Neural cell (in vitro differentiated cells): ENCODE measurements around the gene CAPN9. TPM values are rescaled to one million over a fixed set of nuclear protein-coding genes. Genes with fewer than 3 reads are reported as not detected.

Experiments
- H2AFZ ChIP-seq: fragments of 200-600, 300-800 bp; sonication (generic), shearing (Covaris generic); 2 replicates; pipeline ENCODE4 v1.6.0; 2014; ENCODE audit warnings: low read depth, mild to moderate bottlenecking, antibody characterized with exemption, low read length, moderate library complexity
- H3F3A ChIP-seq: fragments of 200-600 bp; shearing (Covaris generic); 2 replicates; pipeline ENCODE4 v1.6.1; 2016; ENCODE audit warnings: mild to moderate bottlenecking, moderate library complexity, mixed read lengths, antibody characterized with exemption, low read length; ENCODE audit not compliant: insufficient read depth, poor library complexity, severe bottlenecking
- H3K27ac ChIP-seq: fragments of 200-600, 300-800 bp; sonication (generic), shearing (Covaris generic); 2 replicates; pipeline ENCODE4 v1.5.1; 2014; ENCODE audit warnings: mild to moderate bottlenecking, low read length, moderate library complexity
- H3K27me3 ChIP-seq: fragments of 300-800, 200-600 bp; sonication (generic), shearing (Covaris generic); 2 replicates; pipeline ENCODE4 v1.6.0; 2014; ENCODE audit warnings: mild to moderate bottlenecking, low read depth, low read length, moderate library complexity; ENCODE audit not compliant: insufficient read depth
- H3K36me3 ChIP-seq: fragments of 300-800, 200-600 bp; sonication (generic), shearing (Covaris generic); 2 replicates; pipeline ENCODE4 v1.5.1; 2014; ENCODE audit warnings: mild to moderate bottlenecking, antibody characterized with exemption, low read length, moderate library complexity; ENCODE audit not compliant: insufficient read depth
- H3K4me2 ChIP-seq: fragments of 300-800, 200-600 bp; sonication (generic), shearing (Covaris generic); 2 replicates; pipeline ENCODE4 v1.6.0; 2014; ENCODE audit warnings: mild to moderate bottlenecking, low read length
- H3K4me3 ChIP-seq: fragments of 300-800, 200-600 bp; sonication (generic), shearing (Covaris generic); 2 replicates; pipeline ENCODE4 v1.5.1; 2014; ENCODE audit warnings: mild to moderate bottlenecking, low read length, moderate library complexity
- H3K79me2 ChIP-seq: fragments of 200-600 bp; shearing (Covaris generic); replicated peaks from 2 replicates; pipeline ENCODE4 v1.6.0; 2014; ENCODE audit warnings: mild to moderate bottlenecking, low read length, moderate library complexity; ENCODE audit not compliant: insufficient read depth
- H3K9ac ChIP-seq: fragments of 300-800, 200-600 bp; sonication (generic), shearing (Covaris generic); 2 replicates; pipeline ENCODE4 v1.6.1; 2016; ENCODE audit warnings: mild to moderate bottlenecking, low read length, mixed read lengths
- H3K9me2 ChIP-seq: fragments of 200-600 bp; shearing (Covaris generic); 2 replicates; pipeline ENCODE4 v1.6.1; 2016; ENCODE audit warnings: mild to moderate bottlenecking, low read length, mixed read lengths; ENCODE audit not compliant: insufficient read depth
- H3K9me3 ChIP-seq: fragments of 200-600, 300-800 bp; sonication (generic), shearing (Covaris generic); 2 replicates; pipeline ENCODE4 v1.6.1; 2016; ENCODE audit warnings: mild to moderate bottlenecking, mixed run types, low read length, moderate library complexity, mixed read lengths
- H4K20me1 ChIP-seq: fragments of 200-600 bp; shearing (Covaris generic); 2 replicates; pipeline ENCODE4 v1.6.1; 2016; ENCODE audit warnings: mild to moderate bottlenecking, mixed run types; ENCODE audit not compliant: insufficient read depth
- CTCF ChIP-seq: fragments of 450-650 bp; IDR thresholded peaks from 2 replicates; pipeline ENCODE4 v1.5.1; 2014; ENCODE audit warnings: antibody characterized with exemption, mild to moderate bottlenecking, moderate library complexity; ENCODE audit not compliant: poor library complexity, severe bottlenecking
- EP300 ChIP-seq: fragments of 450-650 bp; conservative IDR thresholded peaks from 2 replicates; pipeline ENCODE4 v1.6.1; 2014; ENCODE audit warnings: antibody characterized with exemption, mild to moderate bottlenecking, moderate library complexity; ENCODE audit not compliant: poor library complexity, severe bottlenecking
- EZH2 ChIP-seq: fragments of 200-600, 300-800 bp; shearing (Covaris generic), sonication (generic); IDR thresholded peaks from 2 replicates; pipeline ENCODE4 v1.6.1; 2014; ENCODE audit warnings: antibody characterized with exemption, low read length, borderline replicate concordance, mild to moderate bottlenecking; ENCODE audit not compliant: insufficient read depth, poor library complexity, severe bottlenecking
- MXI1 ChIP-seq: fragments of 450-650 bp; conservative IDR thresholded peaks from 2 replicates; pipeline ENCODE4 v1.6.1; 2014; ENCODE audit warnings: antibody characterized with exemption, mild to moderate bottlenecking; ENCODE audit not compliant: poor library complexity, severe bottlenecking
- POLR2AphosphoS5 ChIP-seq: IDR thresholded peaks from 2 replicates; pipeline ENCODE4 v1.6.1; 2012
- RAD21 ChIP-seq: fragments of 450-650 bp; conservative IDR thresholded peaks from 2 replicates; pipeline ENCODE4 v1.6.1; 2014; ENCODE audit warnings: antibody characterized with exemption, mild to moderate bottlenecking, moderate library complexity
- REST ChIP-seq: IDR thresholded peaks from 2 replicates; pipeline ENCODE4 v1.6.1; 2012; ENCODE audit warnings: borderline replicate concordance
- SMC3 ChIP-seq: fragments of 450-650 bp; conservative IDR thresholded peaks from 2 replicates; pipeline ENCODE4 v1.6.1; 2014; ENCODE audit warnings: antibody characterized with exemption, mild to moderate bottlenecking, moderate library complexity; ENCODE audit not compliant: poor library complexity
- TAF1 ChIP-seq: IDR thresholded peaks from 2 replicates; pipeline ENCODE4 v1.6.1; 2012; ENCODE audit warnings: low read depth
- polyA plus RNA-seq: library from polyadenylated mRNA; depleted of rRNA; stranded (reverse); fragments of >200 nt; gene quantifications from 2 replicates; pipeline ENCODE4 v1.2.3, GENCODE V29; 2014

The CAPN9 gene
- polyA plus RNA-seq, 1 donor from 2014 or later, result 0.14 TPM

DNA sequence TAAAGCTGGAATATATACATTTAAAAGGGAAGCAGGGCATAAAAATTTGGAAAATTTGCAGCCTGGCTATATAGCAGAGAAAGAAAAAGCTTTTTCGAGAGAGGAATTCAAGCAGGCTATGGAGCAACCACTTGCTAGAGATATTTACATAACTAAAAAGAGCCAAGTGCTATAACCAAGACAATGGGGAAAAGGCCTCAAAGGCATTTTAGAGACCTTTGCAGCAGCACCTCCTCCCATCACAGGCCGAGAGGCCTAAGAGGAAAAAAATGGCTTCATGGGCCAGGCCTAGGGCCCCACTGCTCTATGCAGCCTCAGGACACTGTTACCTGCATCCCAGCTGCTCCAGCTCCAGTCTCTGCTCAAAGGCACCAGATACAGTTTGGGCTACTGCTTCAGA is 37.0 kb downstream of the CAPN9 start:
- Histone ChIP-seq H3K27me3 (no peaks in the 10 kb centered on the region), H3K9me3 (no peaks in the 10 kb centered on the region), H3K9ac (no peak overlapping the region), H2AFZ (no peak overlapping the region), H3K4me3 (no peak overlapping the region), H4K20me1 (no peaks in the 10 kb centered on the region), H3K27ac (no peak overlapping the region), H3K4me2 (no peak overlapping the region), H3K9me2 (no peaks in the 10 kb centered on the region), H3K36me3 (no peaks in the 10 kb centered on the region), H3K79me2 (no peaks in the 10 kb centered on the region), H3F3A (no peaks in the 10 kb centered on the region)
- TF ChIP-seq MXI1 (no peak), CTCF (no peak), REST (no peak), EZH2 (no peak), TAF1 (no peak)

- TF ChIP-seq SMC3 (no peak), REST (no peak), TAF1 (no peak), EZH2 (no peak), POLR2AphosphoS5 (no peak), RAD21 (no peak), MXI1 (no peak), EP300 (no peak), CTCF (no peak)
- no peaks in the 10 kb centered on the region for H4K20me1 ChIP-seq
- H3K9ac ChIP-seq, result no peak overlapping the region
- no peaks in the 10 kb centered on the region for H3F3A ChIP-seq
- H3K79me2 ChIP-seq, result no peaks in the 10 kb centered on the region
- H3K27me3 ChIP-seq, result no peaks in the 10 kb centered on the region
- no peak overlapping the region for H3K27ac ChIP-seq
- no peak overlapping the region for H3K4me2 ChIP-seq
- H3K9me2 ChIP-seq, result no peaks in the 10 kb centered on the region
- H3K36me3 ChIP-seq, result no peaks in the 10 kb centered on the region
- no peaks in the 10 kb centered on the region for H3K9me3 ChIP-seq
- H3K4me3 ChIP-seq, result no peak overlapping the region
- no peak overlapping the region for H2AFZ ChIP-seq
Measured at GRCh38 chr1:230785636-230786384, 38.6 kb downstream of the CAPN9 start.
